ENCODE data around the gene MYBPC1. TPM values are rescaled to one million over a fixed set of nuclear protein-coding genes. Genes with fewer than 3 reads are reported as not detected.
"Not testable (repeated sequence)": the region's sequence is repeated elsewhere in the genome, so short reads cannot be mapped to it uniquely, and the experiment has no call there.

Gene MYBPC1
- total and polyA plus RNA-seq, 2 donors = 4.6 to 10.6 TPM

DNA sequence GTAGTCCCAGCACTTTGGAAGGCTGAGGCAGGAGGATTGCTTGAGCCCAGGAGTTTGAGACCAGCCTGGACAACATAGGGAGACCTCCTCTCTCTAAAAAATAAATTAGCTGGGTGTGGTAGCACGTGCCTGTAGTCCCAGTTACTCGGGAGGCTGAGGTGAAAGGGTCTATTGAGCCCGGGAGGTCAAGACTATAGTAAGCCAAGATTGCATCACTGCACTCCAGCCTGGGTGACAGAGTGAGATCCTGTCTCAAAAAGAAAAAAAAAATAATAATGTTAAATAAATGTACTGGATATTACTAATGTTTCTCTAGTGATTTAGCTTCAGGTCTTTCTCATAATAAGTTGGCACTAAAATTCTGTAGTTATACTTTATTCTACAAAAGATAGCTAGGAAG, 81.7 kb downstream of the MYBPC1 start:
- DNase-seq (ENCODE audit: low read depth in 6 of 9, low spot score in 9 of 9); H3K27ac ChIP-seq (ENCODE audit: low read depth in 1 of 2, low read length in 1 of 2); H3K36me3 ChIP-seq (ENCODE audit: control insufficient read depth in 2 of 2, insufficient read depth in 2 of 2, low read length in 1 of 2); H3K4me1 ChIP-seq (ENCODE audit: control insufficient read depth in 2 of 2, insufficient read depth in 2 of 2, low read length in 2 of 2); H3K4me3 ChIP-seq (ENCODE audit: low read length in 2 of 2); H3K9me3 ChIP-seq (ENCODE audit: control insufficient read depth in 2 of 2, insufficient read depth in 1 of 2, low read length in 1 of 2); H3K27me3 ChIP-seq (ENCODE audit: control insufficient read depth in 2 of 2, insufficient read depth in 1 of 2, low read length in 1 of 2): not testable (repeated sequence)
- WGBS = 93% methylated on average over 3 of the region's 3 CpGs

GRCh38 chr12:101678081-101678480, 83.3 kb downstream of the MYBPC1 start:
- no peaks in the 10 kb centered on the region for H3K4me1 ChIP-seq (ENCODE audit: control insufficient read depth in 2 of 2, insufficient read depth in 2 of 2, low read length in 2 of 2)
- no peak for DNase-seq (ENCODE audit: low read depth in 6 of 9, low spot score in 9 of 9)
- H3K27ac ChIP-seq (ENCODE audit: low read depth in 1 of 2, low read length in 1 of 2) = no peak overlapping the region
- H3K4me3 ChIP-seq (ENCODE audit: low read length in 2 of 2) = no peak overlapping the region
- no peaks in the 10 kb centered on the region for H3K9me3 ChIP-seq (ENCODE audit: control insufficient read depth in 2 of 2, insufficient read depth in 1 of 2, low read length in 1 of 2)
- H3K27me3 ChIP-seq (ENCODE audit: control insufficient read depth in 2 of 2, insufficient read depth in 1 of 2, low read length in 1 of 2) = no peaks in the 10 kb centered on the region
- H3K36me3 ChIP-seq (ENCODE audit: control insufficient read depth in 2 of 2, insufficient read depth in 2 of 2, low read length in 1 of 2) = no peaks in the 10 kb centered on the region

DNA sequence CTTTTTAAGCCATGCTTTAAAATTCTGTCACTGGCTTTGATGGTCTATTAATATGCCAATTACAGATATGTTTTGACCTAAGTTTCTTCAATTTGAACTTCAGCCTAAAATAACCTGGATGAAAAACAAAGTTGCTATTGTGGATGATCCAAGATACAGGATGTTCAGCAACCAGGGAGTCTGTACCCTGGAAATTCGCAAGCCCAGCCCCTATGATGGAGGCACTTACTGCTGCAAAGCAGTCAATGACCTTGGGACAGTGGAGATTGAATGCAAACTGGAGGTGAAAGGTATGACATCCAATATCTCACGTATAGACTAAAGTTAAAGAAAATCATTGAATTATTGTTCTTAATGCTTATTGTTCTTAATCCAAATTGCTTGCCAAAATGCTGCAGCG, 85.5 kb downstream of the MYBPC1 start:
- Histone ChIP-seq H3K4me3 (ENCODE audit: low read length in 2 of 2) (no peak overlapping the region), H3K27me3 (ENCODE audit: control insufficient read depth in 2 of 2, insufficient read depth in 1 of 2, low read length in 1 of 2) (no peaks in the 10 kb centered on the region), H3K27ac (ENCODE audit: low read depth in 1 of 2, low read length in 1 of 2) (no peak overlapping the region), H3K36me3 (ENCODE audit: control insufficient read depth in 2 of 2, insufficient read depth in 2 of 2, low read length in 1 of 2) (no peaks in the 10 kb centered on the region), H3K9me3 (ENCODE audit: control insufficient read depth in 2 of 2, insufficient read depth in 1 of 2, low read length in 1 of 2) (no peaks in the 10 kb centered on the region), H3K4me1 (ENCODE audit: control insufficient read depth in 2 of 2, insufficient read depth in 2 of 2, low read length in 2 of 2) (no peaks in the 10 kb centered on the region)
- 96% methylated on average over 3 of the region's 3 CpGs for WGBS
- no peak for DNase-seq (ENCODE audit: low read depth in 6 of 9, low spot score in 9 of 9)

DNA sequence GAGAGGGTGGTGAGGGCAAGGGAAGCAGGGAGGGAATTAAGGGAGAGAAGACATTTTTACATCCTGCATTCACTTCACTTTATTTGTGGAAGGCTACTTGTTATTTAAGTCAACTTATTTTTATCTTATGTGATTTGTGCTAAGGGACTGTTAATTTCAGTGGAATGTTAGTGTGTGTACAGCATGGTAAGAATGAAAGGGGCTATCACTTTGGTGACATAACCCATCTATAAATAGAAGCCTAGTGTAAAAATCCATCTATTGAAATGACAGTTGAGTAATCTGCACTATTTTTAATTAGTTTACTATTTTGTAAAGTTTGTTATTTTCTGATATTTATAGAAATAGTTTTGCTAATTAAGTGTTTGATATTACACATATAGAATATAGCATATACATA, 85.9 kb downstream of the MYBPC1 start:
- H3K4me1 ChIP-seq (ENCODE audit: control insufficient read depth in 2 of 2, insufficient read depth in 2 of 2, low read length in 2 of 2) = no peaks in the 10 kb centered on the region
- no peaks in the 10 kb centered on the region for H3K36me3 ChIP-seq (ENCODE audit: control insufficient read depth in 2 of 2, insufficient read depth in 2 of 2, low read length in 1 of 2)
- H3K4me3 ChIP-seq (ENCODE audit: low read length in 2 of 2) = no peak overlapping the region
- H3K27me3 ChIP-seq (ENCODE audit: control insufficient read depth in 2 of 2, insufficient read depth in 1 of 2, low read length in 1 of 2) = no peaks in the 10 kb centered on the region
- H3K9me3 ChIP-seq (ENCODE audit: control insufficient read depth in 2 of 2, insufficient read depth in 1 of 2, low read length in 1 of 2) = no peaks in the 10 kb centered on the region
- no peak for DNase-seq (ENCODE audit: low read depth in 6 of 9, low spot score in 9 of 9)
- H3K27ac ChIP-seq (ENCODE audit: low read depth in 1 of 2, low read length in 1 of 2) = no peak overlapping the region

- H3K4me1 ChIP-seq (ENCODE audit: control insufficient read depth in 2 of 2, insufficient read depth in 2 of 2, low read length in 2 of 2); H3K27me3 ChIP-seq (ENCODE audit: control insufficient read depth in 2 of 2, insufficient read depth in 1 of 2, low read length in 1 of 2); DNase-seq (ENCODE audit: low read depth in 6 of 9, low spot score in 9 of 9); H3K4me3 ChIP-seq (ENCODE audit: low read length in 2 of 2); H3K9me3 ChIP-seq (ENCODE audit: control insufficient read depth in 2 of 2, insufficient read depth in 1 of 2, low read length in 1 of 2); H3K27ac ChIP-seq (ENCODE audit: low read depth in 1 of 2, low read length in 1 of 2); H3K36me3 ChIP-seq (ENCODE audit: control insufficient read depth in 2 of 2, insufficient read depth in 2 of 2, low read length in 1 of 2): not testable (repeated sequence)
- WGBS = 96% methylated on average over 6 of the region's 6 CpGs
These were observed 86.9 kb downstream of the MYBPC1 start for GRCh38 chr12:101681627-101682026.

GRCh38 chr12:101685092-101685491, 90.3 kb downstream of the MYBPC1 start:
- no peaks in the 10 kb centered on the region for H3K4me1 ChIP-seq (ENCODE audit: control insufficient read depth in 2 of 2, insufficient read depth in 2 of 2, low read length in 2 of 2)
- no peak overlapping the region for H3K27ac ChIP-seq (ENCODE audit: low read depth in 1 of 2, low read length in 1 of 2)
- H3K27me3 ChIP-seq (ENCODE audit: control insufficient read depth in 2 of 2, insufficient read depth in 1 of 2, low read length in 1 of 2) = no peaks in the 10 kb centered on the region
- 95% methylated on average over 1 of the region's 1 CpG for WGBS
- H3K4me3 ChIP-seq (ENCODE audit: low read length in 2 of 2) = no peak overlapping the region
- H3K36me3 ChIP-seq (ENCODE audit: control insufficient read depth in 2 of 2, insufficient read depth in 2 of 2, low read length in 1 of 2) = no peaks in the 10 kb centered on the region
- H3K9me3 ChIP-seq (ENCODE audit: control insufficient read depth in 2 of 2, insufficient read depth in 1 of 2, low read length in 1 of 2) = no peaks in the 10 kb centered on the region
- DNase-seq (ENCODE audit: low read depth in 6 of 9, low spot score in 9 of 9) = no peak

DNA sequence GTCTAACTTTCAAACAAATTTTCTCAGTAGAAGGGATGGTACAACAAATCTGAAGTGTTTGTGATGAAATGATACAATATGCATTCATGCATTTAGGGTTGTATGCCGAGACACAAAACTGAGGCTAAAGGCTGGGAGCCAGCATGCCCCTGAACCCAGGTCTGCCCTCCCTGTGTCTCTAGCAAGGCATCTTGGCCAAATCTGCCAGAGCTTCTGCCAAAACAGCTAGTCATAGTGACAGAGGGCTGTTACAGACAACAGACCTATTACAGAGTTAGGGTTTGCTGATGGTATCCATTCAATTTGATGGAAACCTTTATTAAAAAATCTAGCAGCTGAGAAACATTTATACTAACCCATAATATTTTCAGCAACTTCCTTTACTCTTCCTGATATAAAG, 91.4 kb downstream of the MYBPC1 start:
- WGBS = 93% methylated on average over 1 of the region's 1 CpG
- H3K9me3 ChIP-seq (ENCODE audit: control insufficient read depth in 2 of 2, insufficient read depth in 1 of 2, low read length in 1 of 2) = no peaks in the 10 kb centered on the region
- H3K36me3 ChIP-seq (ENCODE audit: control insufficient read depth in 2 of 2, insufficient read depth in 2 of 2, low read length in 1 of 2) = no peaks in the 10 kb centered on the region
- H3K27ac ChIP-seq (ENCODE audit: low read depth in 1 of 2, low read length in 1 of 2) = no peak overlapping the region
- no peak for DNase-seq (ENCODE audit: low read depth in 6 of 9, low spot score in 9 of 9)
- no peaks in the 10 kb centered on the region for H3K27me3 ChIP-seq (ENCODE audit: control insufficient read depth in 2 of 2, insufficient read depth in 1 of 2, low read length in 1 of 2)
- no peak overlapping the region for H3K4me3 ChIP-seq (ENCODE audit: low read length in 2 of 2)
- no peaks in the 10 kb centered on the region for H3K4me1 ChIP-seq (ENCODE audit: control insufficient read depth in 2 of 2, insufficient read depth in 2 of 2, low read length in 2 of 2)

- H3K4me3 ChIP-seq (ENCODE audit: low read length in 2 of 2) = no peak overlapping the region
- no peaks in the 10 kb centered on the region for H3K36me3 ChIP-seq (ENCODE audit: control insufficient read depth in 2 of 2, insufficient read depth in 2 of 2, low read length in 1 of 2)
- H3K4me1 ChIP-seq (ENCODE audit: control insufficient read depth in 2 of 2, insufficient read depth in 2 of 2, low read length in 2 of 2) = no peaks in the 10 kb centered on the region
- no peak for DNase-seq (ENCODE audit: low read depth in 6 of 9, low spot score in 9 of 9)
- WGBS = 81% methylated on average over 3 of the region's 3 CpGs
- no peak overlapping the region for H3K27ac ChIP-seq (ENCODE audit: low read depth in 1 of 2, low read length in 1 of 2)
- no peaks in the 10 kb centered on the region for H3K9me3 ChIP-seq (ENCODE audit: control insufficient read depth in 2 of 2, insufficient read depth in 1 of 2, low read length in 1 of 2)
- no peaks in the 10 kb centered on the region for H3K27me3 ChIP-seq (ENCODE audit: control insufficient read depth in 2 of 2, insufficient read depth in 1 of 2, low read length in 1 of 2)
These were observed 95.8 kb downstream of the MYBPC1 start for GRCh38 chr12:101690544-101691098.

DNA sequence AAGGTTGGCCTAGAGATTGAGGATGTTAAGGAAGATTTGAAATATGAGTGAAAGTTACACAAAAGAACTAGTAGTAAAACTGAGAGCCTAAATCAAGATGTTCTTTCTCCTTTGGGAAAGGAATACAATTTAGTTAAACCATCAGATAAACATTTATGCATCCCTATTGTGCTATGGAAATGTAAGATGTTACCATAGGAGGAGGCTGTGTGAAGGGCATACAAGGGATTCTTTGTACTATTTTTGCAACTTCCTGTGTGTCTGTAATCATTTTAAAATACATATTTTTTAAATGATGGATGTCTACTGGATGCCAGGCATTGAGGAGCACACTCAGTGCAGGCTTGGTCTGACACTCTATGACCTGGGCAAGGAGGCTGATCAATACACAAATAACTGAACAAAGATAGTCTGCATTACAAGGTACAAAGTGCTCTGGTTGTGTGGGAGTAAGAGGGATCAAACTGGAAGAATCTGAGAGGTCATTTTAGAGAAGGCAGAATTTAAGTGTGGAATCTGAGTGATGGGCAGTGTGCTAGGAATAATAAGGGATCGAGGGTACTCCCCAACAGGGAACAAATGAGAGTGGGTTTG, 96.8 kb downstream of the MYBPC1 start:
- no peaks in the 10 kb centered on the region for H3K36me3 ChIP-seq (ENCODE audit: control insufficient read depth in 2 of 2, insufficient read depth in 2 of 2, low read length in 1 of 2)
- H3K4me1 ChIP-seq (ENCODE audit: control insufficient read depth in 2 of 2, insufficient read depth in 2 of 2, low read length in 2 of 2) = peaks cover under 1 to 1% of the 10 kb centered on the region in 2 donors
- H3K27ac ChIP-seq (ENCODE audit: low read depth in 1 of 2, low read length in 1 of 2) = no peak overlapping the region
- H3K9me3 ChIP-seq (ENCODE audit: control insufficient read depth in 2 of 2, insufficient read depth in 1 of 2, low read length in 1 of 2) = no peaks in the 10 kb centered on the region
- 100% methylated on average over 1 of the region's 1 CpG for WGBS
- no peak for DNase-seq (ENCODE audit: low read depth in 6 of 9, low spot score in 9 of 9)
- no peaks in the 10 kb centered on the region for H3K27me3 ChIP-seq (ENCODE audit: control insufficient read depth in 2 of 2, insufficient read depth in 1 of 2, low read length in 1 of 2)
- H3K4me3 ChIP-seq (ENCODE audit: low read length in 2 of 2) = no peak overlapping the region
